GM21390 (cell line): ENCODE data around the gene CACNA2D3.

Experiments used
- ATAC-seq: cut with Tn5 transposase; IDR thresholded peaks from one replicate; pipeline ENCODE4 v1.9.1; 2021; ENCODE audit not compliant: unreplicated experiment

CACNA2D3 gene

GRCh38 chr3:54895613-54896012 lies 773.3 kb downstream of the CACNA2D3 start:
- no peak for ATAC-seq

- no peak for ATAC-seq
These were observed 774.8 kb downstream of the CACNA2D3 start for GRCh38 chr3:54897028-54897711.

GRCh38 chr3:54899273-54899672 lies 776.9 kb downstream of the CACNA2D3 start:
- ATAC-seq, result no peak

DNA sequence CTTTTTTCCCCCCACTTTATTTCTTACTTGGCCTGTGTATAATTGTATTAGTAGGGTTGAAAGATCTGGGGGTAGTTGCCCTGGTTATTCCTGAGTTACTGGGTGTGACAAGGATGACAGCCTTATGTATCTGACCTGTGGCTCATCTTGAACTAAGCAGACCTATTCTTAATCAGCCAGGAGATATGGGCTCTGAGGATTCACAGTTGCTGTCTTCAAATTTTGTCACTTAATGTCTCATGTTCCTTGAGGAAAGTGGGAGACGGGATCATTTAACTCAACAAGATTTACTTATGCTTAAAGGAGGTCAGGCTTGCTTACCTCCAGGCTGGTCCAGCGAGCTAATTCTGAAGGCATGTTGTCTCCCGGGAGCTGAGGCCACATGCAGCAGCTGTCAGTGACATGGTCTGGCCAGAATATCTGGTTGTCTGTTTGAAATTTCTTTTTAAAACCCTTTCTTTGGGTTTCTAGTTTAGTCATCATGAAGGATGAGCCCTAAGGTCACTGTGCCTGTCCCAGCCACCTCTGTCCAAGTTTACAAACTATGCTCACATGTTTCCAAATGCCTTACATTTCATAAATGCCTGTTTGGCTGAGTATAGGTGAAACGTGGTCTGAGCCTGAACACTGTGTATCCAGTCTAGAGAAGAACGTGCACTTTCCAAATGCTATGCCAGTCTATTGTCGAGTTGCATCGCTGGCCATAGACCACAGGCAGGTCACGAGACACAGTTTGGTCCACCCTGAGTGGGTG lies 778.7 kb downstream of the CACNA2D3 start:
- no peak for ATAC-seq

GRCh38 chr3:54901906-54902685 lies 779.7 kb downstream of the CACNA2D3 start:
- no peak for ATAC-seq

DNA sequence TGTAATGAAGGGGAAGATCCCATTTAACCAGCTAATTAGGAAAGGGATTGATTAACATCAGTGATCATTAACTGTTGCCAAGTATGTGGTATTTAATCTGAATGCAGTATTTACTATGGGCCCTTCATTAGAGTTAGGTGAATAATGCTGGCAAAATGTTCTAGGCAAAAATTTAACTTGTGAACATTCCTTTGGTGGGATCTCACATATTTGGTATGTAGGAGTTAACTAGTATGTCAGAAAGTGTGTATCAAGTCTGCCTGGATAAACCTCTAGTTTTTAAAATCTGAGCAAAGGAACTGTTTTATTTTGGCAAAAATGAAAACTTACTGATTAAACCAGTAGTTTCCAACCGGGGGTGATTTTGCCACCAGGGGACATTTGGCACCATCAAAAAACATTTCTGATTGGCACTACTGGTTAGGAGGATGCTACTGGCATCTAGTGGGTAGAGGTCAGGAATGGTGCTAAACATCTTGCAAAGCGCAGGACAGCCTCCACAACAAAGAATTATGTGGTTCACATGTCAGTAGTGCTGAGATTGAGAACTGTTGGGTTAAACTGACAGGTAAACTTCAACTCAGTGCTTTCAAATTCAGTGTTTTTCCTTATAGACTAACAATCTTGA lies 783.0 kb downstream of the CACNA2D3 start:
- ATAC-seq, result no peak

DNA sequence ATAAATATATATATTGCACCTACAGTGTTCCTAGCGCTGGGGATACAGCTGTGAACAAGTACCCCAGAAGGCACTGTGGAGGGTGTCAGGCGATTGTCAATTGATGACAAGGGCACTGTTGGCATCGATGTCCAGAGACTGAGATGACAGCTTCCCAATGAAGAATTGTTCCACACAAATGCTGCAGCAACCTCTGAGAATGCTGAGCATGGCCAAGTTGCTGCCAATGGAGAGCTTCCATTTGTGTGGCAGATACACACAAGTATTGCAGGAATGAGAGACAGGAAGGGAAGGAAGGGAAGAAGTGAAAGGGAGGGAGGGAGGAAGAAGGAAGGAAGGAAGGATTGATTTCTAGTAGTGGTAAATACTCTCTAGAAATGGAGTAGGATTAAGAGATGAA lies 783.6 kb downstream of the CACNA2D3 start:
- no peak for ATAC-seq

- ATAC-seq, result no peak
These were observed 784.4 kb downstream of the CACNA2D3 start for GRCh38 chr3:54906763-54907162.

DNA sequence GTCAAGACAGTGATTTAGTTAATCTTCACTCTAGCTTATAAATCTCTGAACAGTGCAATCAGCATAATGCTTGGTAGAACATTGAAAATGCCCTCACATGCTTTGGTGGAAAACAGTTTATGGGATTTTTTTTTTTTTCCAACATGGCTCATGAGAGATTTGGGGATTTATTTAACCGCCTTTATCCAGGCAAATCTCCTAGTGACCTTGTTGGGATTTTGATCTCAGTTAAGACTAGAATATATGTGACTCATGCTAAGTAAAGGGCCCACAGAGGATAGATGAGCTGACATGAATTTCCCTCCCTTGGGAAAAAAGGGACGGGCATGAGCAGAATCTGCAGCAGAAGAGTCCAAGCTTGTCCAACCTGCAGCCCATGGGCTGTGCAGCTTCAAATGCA lies 786.8 kb downstream of the CACNA2D3 start:
- no peak for ATAC-seq

- no peak for ATAC-seq
These were observed 791.8 kb downstream of the CACNA2D3 start for GRCh38 chr3:54914180-54914579.

GRCh38 chr3:54915181-54915580 lies 792.8 kb downstream of the CACNA2D3 start:
- ATAC-seq, result no peak

DNA sequence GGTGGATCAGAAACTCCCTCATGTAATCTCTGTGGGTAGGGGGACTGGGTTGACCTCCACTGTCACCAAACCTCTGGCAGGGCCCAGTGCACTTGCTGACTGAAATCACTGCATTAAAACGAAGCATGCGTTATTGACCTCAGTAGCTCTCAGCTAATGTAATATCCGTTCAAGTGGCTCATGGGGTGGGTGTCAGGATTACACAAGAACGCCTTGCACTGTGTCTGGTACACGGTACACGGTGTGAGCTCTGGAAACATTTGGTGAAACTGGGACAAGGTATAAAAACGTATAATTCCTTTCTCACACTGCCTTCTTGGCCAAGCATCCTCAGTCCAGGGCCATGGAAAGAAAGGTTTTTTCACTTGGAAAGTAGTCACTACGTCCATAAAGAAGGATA lies 793.6 kb downstream of the CACNA2D3 start:
- ATAC-seq, result no peak

DNA sequence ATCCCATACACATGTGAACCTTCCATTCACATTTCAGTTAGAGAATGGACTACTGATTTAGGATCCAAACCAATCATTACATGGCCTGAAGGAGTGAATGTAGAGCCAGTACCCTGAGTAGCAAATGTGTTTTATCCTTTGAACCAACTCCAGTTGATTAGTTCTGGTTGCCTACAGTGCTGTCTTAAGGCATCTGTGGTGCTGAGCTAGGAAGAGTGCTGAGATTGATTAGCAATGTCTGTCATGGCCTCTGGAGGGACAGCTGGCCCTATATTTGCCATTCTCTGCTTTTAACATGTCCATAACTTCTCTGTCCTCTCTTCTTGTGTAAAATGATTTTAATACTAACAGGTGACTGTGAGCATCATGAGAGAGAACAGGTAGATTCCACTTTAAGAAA lies 794.4 kb downstream of the CACNA2D3 start:
- no peak for ATAC-seq

DNA sequence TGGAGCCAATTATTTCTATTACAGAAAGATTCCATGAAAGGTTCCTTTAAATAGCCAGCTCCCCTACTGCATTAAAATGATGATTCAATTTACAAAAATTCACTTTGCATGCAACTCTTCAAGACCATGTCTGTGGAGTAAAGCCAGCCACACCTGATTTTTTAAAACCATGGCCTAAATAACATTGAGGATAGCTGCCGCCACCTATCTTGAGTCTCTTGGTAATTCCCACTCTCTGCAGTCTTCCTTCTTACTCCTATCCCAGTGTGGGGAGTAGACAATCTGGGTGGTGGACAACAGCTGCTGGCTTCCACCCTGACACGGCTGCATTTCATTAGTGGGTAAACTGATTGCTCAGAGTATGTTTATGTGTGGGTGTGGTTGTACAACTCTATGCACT lies 794.8 kb downstream of the CACNA2D3 start:
- no peak for ATAC-seq

DNA sequence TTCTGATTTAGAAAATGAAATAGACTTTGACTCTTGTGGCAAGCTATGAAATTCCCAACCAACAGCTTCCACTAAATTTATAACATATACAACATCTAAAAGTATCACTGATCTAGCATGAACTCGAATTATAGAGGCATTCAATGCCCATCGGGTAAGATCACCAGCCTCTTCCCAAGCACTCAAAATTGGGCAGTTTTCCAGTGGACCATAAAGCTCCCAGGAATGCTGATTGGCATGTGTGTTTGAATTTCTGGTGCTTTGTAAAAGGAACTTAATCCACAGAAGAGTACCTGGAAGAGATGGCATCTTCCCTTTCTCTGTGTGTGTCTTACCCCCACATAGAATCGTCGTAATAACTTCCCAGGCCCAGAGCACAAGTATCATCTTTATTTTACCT lies 795.5 kb downstream of the CACNA2D3 start:
- no peak for ATAC-seq

DNA sequence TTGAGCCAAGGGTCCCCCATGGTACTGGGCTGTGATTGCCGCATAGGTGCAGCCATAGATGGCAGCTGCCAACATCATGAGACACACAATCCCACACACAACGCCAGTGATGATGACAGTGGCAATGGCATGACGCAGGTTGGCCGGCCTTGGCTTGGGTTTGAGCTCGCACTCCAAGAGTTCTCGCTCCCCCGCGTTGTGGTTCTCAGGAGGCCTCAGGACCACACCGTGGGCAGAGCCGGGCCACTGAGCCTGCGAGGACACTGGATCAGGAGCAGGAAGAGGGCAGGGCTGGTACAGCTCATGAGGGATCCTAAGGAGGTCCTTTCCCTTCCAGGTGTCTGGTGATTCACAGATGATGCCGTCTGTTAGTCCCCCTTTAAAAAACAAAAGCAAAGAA lies 796.2 kb downstream of the CACNA2D3 start:
- no peak for ATAC-seq

DNA sequence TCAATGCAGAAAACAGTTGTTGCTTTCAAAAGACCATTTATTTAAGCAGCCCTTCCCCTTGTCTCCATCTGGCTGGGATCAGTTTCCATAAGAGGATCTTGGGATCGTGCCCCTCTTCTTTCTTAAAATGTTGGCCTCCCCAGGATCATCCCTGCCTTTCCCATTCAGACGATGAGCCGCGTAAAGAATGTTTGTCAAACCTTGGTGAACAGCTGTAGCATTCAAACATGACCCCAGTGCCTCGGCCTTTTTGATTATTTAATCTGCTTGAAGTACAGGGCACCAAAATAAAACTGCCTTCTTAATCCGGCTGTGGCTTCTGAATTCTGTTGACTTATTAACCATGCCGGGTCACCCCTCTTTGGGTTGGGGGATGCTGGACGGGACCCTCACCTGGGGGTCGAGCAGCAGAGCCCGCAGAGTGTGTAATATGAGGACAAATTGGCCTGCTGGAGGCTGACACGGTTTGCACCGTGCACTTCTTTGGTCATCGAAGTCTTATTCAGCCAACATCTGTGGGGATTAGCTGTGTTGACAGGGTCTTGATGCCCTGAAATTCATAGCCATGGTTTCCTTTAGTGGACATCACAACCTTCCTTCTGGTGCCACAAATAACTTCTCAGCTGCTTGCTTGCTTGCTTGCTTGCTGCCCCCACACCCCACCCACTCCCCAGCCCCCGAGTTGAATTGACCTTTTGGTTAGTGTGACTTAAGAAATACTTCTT lies 805.9 kb downstream of the CACNA2D3 start, which contains the start of gene LRTM1:
Gene LRTM1 (minus strand): TSS at position 14 of the 725 bp plus-strand sequence. CDS start 148 bp downstream, outside the sequence.
- ATAC-seq, result no peak

GRCh38 chr3:54931182-54931581 lies 808.8 kb downstream of the CACNA2D3 start:
- ATAC-seq, result no peak

DNA sequence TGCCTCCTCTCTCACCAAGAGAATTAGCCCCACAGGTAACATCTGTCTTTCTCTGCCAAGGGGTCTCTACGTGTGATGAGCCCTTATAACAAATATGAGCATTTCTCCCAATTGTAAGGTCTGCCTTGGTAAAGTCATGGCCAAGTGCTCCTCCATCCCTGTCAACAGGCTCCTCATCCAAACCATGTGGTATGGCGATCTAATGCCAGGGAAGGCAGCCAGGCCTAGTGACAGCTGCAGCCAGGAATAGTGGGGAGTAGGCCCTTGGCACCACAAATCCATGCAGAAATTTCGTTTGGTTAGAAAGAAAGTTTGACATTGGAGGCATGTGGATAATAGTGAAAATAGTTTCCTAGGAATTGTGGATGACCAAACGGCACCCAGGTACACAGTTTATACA lies 810.3 kb downstream of the CACNA2D3 start:
- no peak for ATAC-seq

DNA sequence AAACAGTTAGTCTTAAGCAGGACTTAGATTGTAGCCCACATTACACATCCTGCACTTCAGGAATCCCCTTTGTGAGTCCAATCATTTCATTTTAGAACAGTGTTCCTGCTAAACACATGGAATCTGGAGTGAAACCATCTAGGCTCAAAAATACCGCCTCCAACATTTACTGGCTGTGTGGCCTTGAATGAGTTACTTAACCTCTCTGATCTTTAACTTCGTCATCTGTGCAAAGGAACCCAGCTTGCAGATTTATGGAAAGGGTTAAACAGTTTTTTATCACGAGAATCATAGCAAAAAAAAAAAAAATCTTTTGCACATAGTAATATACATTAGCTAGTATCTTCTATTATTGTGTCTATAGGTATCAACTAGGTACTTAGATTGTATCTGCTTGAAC lies 813.5 kb downstream of the CACNA2D3 start:
- no peak for ATAC-seq

- no peak for ATAC-seq
These were observed 814.2 kb downstream of the CACNA2D3 start for GRCh38 chr3:54936561-54936960.
